Fibroblast of peridontal ligament (primary cell): ENCODE results near the gene SCYL1.
"Not testable (repeated sequence)": the region's sequence is repeated elsewhere in the genome, so short reads cannot be mapped to it uniquely, and the experiment has no call there.

Experiments
- DNase-seq: peaks from one replicate; pipeline ENCODE4 v3.0.0-alpha.2; 2010; ENCODE audit errors: extremely low read depth

Gene SCYL1

DNA sequence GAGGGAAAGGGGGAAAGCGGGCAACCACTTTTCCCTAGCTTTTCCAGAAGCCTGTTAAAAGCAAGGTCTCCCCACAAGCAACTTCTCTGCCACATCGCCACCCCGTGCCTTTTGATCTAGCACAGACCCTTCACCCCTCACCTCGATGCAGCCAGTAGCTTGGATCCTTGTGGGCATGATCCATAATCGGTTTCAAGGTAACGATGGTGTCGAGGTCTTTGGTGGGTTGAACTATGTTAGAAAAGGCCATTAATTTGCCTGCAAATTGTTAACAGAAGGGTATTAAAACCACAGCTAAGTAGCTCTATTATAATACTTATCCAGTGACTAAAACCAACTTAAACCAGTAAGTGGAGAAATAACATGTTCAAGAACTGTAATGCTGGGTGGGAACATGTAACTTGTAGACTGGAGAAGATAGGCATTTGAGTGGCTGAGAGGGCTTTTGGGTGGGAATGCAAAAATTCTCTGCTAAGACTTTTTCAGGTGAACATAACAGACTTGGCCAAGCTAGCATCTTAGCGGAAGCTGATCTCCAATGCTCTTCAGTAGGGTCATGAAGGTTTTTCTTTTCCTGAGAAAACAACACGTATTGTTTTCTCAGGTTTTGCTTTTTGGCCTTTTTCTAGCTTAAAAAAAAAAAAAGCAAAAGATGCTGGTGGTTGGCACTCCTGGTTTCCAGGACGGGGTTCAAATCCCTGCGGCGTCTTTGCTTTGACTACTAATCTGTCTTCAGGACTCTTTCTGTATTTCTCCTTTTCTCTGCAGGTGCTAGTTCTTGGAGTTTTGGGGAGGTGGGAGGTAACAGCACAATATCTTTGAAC is 19.2 kb upstream of the SCYL1 start:
- DNase-seq: peak; percentile 67

DNA sequence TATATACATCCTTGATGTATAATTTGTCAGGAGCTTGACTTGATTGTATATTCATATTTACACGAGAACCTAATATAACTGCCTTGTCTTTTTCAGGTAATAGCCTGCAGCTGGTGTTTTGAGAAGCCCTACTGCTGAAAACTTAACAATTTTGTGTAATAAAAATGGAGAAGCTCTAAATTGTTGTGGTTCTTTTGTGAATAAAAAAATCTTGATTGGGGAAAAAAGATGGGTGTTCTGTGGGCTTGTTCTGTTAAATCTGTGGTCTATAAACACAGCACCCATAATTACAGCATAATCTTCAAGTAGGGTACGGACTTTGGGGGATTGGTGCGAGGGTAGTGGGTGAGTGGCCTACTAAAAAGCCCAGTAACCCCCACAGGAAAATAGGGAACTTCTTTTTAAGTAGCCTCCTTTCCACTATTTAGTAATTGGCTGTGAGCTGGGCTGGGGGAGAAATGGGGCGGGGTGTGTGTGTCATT is 18.6 kb upstream of the SCYL1 start:
- peak; percentile 61 for DNase-seq

DNA sequence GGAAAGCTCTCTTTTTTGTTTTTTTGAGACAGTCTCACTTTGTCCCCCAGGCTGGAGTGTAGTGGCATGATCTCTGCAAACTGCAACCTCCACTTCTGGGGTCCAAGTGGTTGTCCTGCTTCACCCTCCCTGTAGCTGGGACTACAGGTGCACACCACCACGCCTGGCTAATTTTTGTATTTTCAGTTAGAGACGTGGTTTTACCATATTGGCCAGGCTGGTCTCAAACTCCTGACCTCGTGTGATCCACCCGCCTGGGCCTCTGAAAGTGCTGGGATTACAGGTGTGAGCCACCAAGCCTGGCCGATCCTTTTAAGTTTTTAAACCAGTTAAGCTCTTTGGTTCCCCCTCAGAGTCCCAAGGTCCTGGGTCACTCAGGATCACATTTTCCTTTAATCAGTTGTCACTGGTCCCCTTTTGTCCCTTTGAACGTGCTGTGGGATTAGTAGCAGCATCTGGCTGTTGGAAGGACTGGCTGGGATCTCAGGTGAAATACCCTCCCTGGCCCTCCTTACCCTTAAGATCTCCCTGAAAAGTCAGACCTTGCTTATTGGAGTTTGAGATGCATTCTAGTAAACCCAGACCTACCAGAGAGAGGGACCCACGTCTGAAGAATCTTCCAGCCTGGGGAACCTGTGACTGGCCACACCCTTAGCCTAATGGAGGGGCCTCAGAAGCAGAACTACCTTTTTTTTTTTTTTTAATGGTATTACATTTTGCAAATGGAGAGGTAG is 17.9 kb upstream of the SCYL1 start:
- no peak for DNase-seq

DNA sequence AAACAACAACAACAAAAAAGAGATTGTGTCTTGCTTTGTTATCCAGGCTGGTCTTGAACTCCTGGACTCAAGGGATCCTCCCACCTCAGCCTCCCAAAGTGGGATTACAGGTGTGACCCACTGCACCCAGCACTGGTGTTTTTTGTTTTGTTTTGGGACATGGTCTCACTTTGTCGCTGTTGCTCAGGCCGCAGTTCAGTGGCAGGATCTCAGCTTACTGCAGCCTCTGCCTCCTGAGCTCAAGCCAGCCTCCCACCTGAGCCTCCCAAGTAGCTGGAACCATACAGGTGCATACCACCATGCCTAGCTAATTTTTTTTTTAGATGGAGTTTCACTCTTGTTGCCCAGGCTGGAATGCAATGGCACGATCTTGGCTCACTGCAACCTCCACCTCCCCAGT is 12.6 kb upstream of the SCYL1 start:
- not testable (repeated sequence) for DNase-seq

DNA sequence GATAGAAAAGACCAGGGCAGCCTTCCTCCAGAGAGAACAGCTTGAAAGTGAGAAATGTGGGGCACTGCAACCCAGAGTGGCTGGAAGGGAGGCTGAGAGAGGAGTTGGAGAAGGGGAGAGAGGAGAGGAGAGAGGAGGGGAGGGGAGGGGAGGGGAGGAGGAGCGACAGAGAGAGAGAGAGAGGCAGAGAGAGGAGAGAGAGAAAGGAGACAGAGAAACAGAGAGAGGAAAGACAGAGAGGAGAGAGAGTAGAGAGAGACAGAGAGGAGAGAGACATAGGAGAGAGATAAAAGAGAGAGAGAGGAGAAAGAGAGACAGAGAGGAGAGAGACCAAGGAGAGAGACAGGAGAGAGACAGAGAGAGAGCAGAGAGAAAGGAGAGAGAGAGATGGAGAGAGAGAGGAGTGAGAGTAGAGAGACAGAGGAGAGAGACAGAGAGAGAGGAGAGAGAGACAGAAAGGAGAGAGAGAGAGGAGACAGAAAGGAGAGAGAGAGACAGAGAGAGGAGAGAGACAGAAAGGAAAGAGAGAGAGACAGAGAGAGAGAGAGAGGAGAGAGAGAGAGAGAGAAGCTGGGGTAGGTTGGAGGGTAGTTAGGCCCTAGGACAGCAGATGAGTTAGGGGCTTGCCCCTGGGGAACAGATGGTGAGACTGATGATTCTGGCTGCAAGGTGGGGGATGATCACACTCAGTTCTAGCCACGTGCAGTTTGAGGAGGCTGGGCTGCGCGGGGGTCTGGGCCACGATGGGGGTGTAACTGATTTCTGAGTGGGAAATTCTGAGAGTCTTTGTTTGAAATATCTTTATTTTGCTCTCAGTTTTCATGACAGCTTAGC is 8.5 kb upstream of the SCYL1 start:
- no peak for DNase-seq

DNA sequence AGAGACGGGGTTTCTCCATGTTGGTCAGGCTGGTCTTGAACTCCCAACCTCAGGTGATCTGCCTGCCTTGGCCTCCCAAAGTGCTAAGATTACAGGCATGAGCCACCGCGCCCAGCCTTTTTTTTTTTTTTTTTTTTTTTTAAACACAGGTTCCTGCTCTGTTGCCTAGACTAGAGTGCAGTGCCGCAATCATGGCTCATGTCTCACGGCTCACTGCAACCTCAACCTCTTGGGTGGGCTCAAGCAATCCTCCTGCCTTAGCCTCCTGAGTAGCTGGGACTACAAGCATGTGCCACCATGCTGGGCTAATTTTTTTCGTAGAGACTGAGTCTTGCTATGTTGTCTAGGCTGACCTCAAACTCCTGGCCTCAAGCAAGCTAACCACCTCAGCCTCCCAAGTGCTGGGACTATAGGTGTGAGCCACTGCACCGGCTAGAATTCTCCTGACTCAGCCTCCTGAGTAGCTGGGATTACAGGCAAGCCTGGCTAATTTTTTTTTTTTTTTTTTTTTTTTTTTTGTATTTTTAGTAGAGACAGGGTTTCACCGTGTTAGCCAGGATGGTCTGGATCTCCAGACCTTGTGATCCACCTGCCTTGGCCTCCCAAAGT is 5.8 kb upstream of the SCYL1 start:
- DNase-seq: not testable (repeated sequence)

DNA sequence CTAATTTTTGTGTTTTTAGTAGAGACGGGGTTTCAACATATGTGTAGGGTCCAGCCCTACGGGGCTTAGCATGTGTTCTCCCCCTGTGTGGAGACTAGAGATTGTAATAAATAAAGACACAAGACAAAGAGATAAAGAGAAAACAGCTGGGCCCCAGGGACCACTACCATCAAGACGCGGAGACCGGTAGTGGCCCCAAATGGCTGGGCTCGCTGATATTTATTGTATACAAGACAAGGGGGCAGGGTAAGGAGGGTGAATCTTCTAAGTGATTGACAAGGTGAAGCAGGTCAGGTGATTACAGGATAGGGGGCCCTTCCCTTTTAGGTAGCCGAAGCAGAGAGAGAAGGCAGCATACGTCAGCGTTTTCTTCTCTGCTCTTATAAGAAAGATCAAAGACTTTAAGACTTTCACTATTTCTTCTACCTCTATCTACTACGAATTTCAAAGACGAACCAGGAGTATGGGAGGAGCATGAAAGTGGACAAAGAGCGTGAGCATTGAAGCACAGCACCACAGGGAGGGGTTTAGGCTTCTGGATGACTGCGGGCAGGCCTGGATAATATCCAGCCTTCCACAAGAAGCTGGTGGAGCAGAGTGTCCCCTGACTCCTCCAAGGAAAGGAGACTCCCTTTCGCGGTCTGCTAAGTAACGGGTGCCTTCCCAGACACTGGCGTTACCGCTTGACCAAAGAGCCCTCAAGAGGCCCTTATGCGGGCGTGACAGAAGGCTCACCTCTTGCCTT is 2.9 kb upstream of the SCYL1 start:
- DNase-seq: not testable (repeated sequence)

DNA sequence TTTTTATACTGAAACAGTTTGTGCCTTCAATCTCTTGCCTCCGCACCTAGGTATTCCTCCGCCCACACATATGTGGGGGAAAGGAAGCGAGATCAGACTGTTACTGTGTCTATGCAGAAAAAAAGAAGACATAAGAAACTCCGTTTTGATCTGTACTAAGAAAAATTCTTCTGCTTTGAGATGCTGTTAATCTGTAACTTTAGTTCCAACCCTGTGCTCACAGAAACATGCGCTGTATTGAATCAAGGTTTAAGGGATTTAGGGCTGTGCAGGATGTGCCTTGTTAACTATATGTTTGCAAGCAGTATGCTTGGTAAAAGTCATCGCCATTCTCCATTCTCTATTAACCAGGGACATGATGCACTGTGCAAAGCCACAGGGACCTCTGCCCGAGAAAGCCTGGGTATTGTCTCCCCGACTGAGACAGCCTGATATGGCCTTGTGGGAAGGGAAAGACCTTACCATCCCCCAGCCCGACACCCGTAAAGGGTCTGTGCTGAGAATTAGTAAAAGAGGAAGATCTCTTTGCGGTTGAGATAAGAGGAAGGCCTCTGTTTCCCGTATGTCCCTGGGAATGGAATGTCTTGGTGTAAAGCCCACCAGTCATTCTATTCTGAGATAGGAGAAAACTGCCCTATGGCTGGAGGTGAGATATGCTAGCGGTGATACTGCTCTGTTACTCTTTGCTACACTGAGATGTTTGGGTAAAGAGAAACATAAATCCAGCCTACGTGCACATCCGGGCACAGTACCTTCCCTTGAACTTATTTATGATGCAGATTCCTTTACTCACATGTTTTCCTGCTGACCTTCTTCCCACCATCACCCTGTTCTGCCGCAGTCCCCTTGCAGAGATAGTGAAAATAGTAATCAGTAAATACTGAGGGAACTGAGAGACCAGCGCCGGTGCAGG is 1.9 kb upstream of the SCYL1 start:
- DNase-seq: not testable (repeated sequence)

DNA sequence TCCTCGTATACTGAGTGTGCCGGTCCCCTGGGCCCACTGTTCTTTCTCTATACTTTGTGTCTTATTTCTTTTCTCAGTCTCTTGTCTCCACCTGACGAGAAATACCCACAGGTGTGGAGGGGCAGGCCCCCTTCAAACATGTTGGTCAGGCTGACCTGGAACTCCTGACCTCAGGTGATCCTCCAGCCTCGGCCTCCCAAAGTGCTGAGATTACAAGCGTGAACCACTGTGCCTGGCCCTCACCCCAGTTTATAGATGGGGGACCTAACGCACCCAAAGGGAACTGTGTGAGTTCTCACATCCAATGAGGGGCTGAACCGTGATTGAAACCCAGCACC is 1.3 kb upstream of the SCYL1 start:
- not testable (repeated sequence) for DNase-seq

DNA sequence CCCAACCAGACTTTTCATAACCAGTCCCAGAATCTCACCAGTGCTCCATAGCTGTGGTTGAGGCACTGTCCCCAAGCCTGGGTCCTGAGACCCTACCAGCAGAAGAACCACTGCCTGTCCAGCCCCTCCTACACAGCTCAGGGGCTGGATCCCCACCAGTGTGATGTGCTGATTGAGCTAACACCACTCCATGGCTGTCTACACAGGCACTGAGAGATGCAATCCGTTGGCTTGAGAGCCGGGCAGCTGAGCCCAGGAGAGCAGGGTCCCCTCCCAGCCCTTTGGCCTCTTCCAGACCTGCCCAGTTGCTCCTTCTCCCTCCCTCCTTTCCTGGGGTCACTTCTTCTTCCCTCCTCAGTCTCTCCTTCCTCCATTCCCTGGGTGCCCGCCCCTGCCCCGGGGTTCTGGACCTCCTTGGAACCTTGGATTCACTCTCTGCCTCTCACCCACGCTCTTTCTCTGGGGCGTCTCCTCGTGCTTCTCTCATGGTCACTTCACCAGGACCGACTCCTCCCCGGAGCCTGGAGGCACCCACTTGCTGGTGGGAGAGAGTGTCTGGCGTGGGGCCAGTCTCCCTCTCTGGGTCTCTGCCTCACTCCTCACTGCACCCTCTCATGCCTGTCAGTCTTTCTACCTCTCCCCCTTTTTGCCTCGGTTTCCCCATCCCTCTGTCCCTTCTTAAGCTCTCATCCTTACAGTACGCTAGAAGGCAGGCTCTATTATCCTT is 706 bp upstream of the SCYL1 start:
- no peak for DNase-seq

DNA sequence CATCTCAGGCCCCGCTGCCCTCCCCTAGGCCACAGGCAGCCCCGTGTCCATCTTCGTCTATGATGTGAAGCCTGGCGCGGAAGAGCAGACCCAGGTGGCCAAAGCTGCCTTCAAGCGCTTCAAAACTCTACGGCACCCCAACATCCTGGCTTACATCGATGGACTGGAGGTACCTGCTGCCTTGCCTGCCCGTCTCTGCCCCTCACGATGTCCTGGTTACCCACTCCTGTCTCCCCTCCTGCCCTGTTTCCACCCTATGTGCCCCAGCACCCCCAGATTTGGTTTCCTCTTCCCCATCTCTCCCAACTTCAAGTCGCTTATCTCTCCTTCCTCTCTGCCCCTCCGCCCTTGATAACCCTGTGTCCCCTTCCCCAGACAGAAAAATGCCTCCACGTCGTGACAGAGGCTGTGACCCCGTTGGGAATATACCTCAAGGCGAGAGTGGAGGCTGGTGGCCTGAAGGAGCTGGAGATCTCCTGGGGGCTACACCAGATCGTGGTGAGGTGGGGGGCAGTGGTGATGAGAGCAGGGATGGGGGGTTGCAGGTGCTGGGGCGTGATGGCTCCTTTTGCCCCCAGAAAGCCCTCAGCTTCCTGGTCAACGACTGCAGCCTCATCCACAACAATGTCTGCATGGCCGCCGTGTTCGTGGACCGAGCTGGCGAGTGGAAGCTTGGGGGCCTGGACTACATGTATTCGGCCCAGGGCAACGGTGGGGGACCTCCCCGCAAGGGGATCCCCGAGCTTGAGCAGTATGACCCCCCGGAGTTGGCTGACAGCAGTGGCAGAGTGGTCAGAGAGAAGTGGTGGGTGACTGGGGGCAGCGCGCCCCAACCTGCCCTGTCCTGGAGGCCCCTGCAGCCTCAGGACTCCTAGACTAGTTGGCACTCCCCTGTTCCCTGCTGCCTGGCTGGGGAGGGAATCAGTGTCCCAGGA is 930 bp downstream of the SCYL1 start:
- peak; percentile 22 for DNase-seq

DNA sequence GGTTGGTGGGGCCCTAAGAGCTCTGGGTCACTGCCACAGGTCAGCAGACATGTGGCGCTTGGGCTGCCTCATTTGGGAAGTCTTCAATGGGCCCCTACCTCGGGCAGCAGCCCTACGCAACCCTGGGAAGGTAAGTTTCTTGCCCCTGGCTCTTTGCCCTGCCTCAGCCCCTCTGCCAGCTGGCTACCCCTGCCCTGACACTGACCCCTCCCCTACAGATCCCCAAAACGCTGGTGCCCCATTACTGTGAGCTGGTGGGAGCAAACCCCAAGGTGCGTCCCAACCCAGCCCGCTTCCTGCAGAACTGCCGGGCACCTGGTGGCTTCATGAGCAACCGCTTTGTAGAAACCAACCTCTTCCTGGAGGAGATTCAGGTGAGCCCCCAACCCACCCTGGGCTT is 1.9 kb downstream of the SCYL1 start:
- no peak for DNase-seq

DNA sequence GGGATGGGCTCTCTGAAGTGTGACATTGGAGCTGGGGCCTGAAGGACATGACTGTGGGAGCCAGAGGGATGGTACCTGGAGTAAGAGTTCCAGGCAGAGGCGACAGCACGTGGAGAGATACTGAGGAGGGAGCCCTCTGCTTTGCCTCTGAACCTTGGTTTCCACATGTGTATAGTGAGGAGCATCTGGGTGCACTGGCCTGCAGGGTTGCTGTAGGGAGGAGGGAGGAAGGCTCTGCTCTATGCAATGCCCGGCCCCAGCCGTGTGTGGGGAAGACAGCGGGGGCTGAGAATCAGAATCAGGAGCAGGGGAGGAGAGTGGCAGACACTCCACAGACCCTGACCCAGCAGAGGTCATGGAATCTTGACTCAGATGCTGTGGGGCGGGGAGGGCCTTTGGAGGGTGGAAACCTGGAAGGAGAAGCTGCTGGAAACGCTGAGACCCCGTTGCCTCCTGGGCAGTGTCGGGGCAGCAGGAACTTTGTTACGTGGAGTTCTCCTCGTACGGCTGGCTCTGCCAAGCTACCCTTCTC is 4.0 kb downstream of the SCYL1 start:
- no peak for DNase-seq

DNA sequence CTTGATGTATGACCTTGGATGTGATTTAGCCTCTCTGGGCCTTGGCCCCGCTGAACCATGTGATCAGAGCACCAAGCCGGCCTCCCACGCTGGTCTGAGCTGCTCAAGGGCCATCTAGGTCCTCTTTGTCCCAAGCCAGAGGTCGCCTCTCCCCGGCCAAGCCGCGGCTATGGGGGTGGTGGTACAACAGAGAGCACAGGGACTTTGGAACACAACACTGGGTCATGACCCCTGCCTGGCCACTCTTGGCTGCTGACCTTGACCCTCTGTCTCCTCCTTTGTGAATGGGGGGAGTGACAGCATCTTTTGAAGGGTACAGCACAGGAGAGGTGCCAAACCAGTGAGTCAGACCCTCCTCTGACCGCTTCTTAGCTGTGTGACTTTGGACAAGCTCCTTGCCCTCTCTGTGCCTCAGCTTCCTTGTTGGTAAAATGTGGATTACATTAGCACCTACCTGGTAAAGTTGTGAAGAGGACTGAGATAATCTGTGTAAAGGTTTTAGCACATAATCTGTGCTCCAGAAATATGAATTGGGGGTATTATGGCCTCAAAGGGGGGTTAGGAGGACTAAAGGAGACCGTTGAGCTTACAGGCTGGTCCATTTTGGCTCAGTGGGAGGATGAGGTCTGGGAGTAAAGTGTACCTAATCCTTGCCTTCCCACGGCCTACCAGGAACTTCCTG is 4.7 kb downstream of the SCYL1 start:
- DNase-seq: no peak

DNA sequence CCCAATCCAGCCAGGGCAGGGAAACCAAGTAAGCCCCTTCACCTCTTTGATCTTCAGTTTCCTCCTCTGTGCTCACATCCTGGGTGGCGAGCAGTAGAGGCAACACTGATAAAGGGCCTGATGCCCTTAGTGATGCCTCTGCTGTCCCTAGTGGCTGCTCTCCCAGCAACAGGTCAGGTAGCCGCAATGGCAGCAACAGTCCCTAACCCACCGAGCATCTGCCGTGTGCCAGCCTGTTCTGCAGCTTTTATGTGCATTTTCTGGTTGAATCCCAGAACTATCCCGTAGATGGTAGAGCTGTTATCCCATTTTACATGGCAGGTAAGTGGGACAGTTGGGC is 5.2 kb downstream of the SCYL1 start:
- DNase-seq: no peak

DNA sequence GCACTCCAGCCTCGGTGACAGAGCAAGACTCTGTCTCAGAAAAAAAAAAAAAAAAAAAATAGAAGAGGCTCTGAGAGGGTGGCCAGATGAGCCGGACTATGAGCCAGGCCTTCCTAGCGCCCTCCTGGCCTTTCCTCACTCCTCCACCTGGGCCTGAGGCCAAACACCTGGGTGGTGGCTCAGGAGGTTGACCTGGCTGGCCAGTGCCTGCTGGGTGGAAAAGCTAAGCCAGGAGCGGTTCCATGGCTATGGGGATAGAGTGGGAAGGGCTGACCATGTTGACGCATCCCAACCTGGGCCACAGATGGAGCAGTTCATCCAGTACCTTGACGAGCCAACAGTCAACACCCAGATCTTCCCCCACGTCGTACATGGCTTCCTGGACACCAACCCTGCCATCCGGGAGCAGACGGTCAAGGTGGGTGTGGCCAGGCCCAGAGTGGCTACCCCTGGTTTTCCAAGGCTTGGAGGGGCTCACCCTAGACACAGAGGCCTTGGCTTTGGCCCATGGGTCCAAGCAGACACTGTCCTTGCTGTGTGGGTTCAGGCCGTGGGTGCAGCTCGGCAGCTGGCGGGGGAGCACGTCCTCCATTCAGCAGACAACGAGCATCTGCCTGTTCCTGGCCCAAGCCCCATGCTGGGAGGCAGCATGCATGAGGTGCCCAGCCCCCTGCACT is 7.6 kb downstream of the SCYL1 start:
- DNase-seq: no peak

DNA sequence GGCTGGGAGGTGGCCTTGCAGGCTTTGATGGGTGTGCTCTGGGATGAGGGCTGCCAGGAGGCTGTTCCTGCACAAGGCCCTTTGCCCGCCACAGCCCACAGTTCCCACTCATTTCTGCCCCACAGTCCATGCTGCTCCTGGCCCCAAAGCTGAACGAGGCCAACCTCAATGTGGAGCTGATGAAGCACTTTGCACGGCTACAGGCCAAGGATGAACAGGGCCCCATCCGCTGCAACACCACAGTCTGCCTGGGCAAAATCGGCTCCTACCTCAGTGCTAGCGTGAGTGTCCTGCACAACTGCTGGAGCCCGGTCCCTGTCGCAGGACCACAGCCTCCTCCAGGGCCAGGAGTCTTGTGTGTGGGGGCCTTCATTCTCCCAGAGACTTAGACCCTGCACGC is 10.2 kb downstream of the SCYL1 start:
- no peak for DNase-seq
